MM.1S (cell line): ENCODE measurements around the gene ZMIZ1.

Source experiments
- DNase-seq: peaks from one replicate; pipeline ENCODE4 v3.0.0-alpha.2; 2015
- H2AFZ ChIP-seq: fragments of 300-600 bp; sonication (generic); 2 replicates; pipeline ENCODE4 v1.6.0; 2016; ENCODE audit warnings: antibody characterized with exemption, low read length
- H3F3A ChIP-seq: fragments of 300-600 bp; sonication (generic); 2 replicates; pipeline ENCODE4 v1.6.1; 2016; ENCODE audit warnings: mild to moderate bottlenecking, antibody characterized with exemption, low read length, moderate library complexity, mixed read lengths; ENCODE audit not compliant: insufficient read depth
- H3K27ac ChIP-seq: fragments of 300-600 bp; sonication (generic); 2 replicates; pipeline ENCODE4 v1.5.1; 2016; ENCODE audit warnings: mild to moderate bottlenecking, low read length
- H3K27me3 ChIP-seq: fragments of 300-600 bp; sonication (generic); replicated peaks from 2 replicates; pipeline ENCODE4 v1.6.0; 2016; ENCODE audit warnings: low read length; ENCODE audit not compliant: insufficient read depth
- H3K36me3 ChIP-seq: fragments of 300-600 bp; sonication (generic); replicated peaks from 2 replicates; pipeline ENCODE4 v1.6.1; 2016; ENCODE audit warnings: mild to moderate bottlenecking, low read length, mixed read lengths; ENCODE audit not compliant: insufficient read depth
- H3K4me1 ChIP-seq: fragments of 300-600 bp; sonication (generic); 2 replicates; pipeline ENCODE4 v1.6.1; 2016; ENCODE audit warnings: low read length, mixed read lengths
- H3K4me2 ChIP-seq: fragments of 300-600 bp; sonication (generic); 2 replicates; pipeline ENCODE4 v1.6.0; 2016; ENCODE audit warnings: low read depth, low read length
- H3K4me3 ChIP-seq: fragments of 300-600 bp; sonication (generic); 2 replicates; pipeline ENCODE4 v1.5.1; 2016; ENCODE audit warnings: low read length, mixed read lengths
- H3K79me2 ChIP-seq: fragments of 300-600 bp; sonication (generic); 2 replicates; pipeline ENCODE4 v1.6.1; 2016; ENCODE audit warnings: mixed run types, low read length, mixed read lengths
- H3K9ac ChIP-seq: fragments of 300-600 bp; sonication (generic); 2 replicates; pipeline ENCODE4 v1.6.1; 2016; ENCODE audit warnings: low read length, mixed read lengths
- H3K9me2 ChIP-seq: fragments of 300-600 bp; sonication (generic); replicated peaks from 2 replicates; pipeline ENCODE4 v1.6.1; 2016; ENCODE audit warnings: mild to moderate bottlenecking, low read length, mixed read lengths; ENCODE audit not compliant: insufficient read depth
- H3K9me3 ChIP-seq: fragments of 300-600 bp; sonication (generic); replicated peaks from 2 replicates; pipeline ENCODE4 v1.6.1; 2016; ENCODE audit warnings: mild to moderate bottlenecking, low read length, mixed read lengths; ENCODE audit not compliant: insufficient read depth
- H4K20me1 ChIP-seq: fragments of 300-600 bp; sonication (generic); 2 replicates; pipeline ENCODE4 v1.6.1; 2016; ENCODE audit warnings: mild to moderate bottlenecking, low read length, moderate library complexity, mixed read lengths; ENCODE audit not compliant: insufficient read depth
- CTCF ChIP-seq: fragments of 300-600 bp; sonication (generic); IDR thresholded peaks from 2 replicates; pipeline ENCODE4 v1.5.1; 2016; ENCODE audit warnings: antibody characterized with exemption, low read length, mixed read lengths
- EZH2 ChIP-seq: fragments of 300-600 bp; sonication (generic); optimal IDR thresholded peaks from 2 replicates; pipeline ENCODE3; 2017; ENCODE audit warnings: low read depth, mild to moderate bottlenecking, antibody characterized with exemption, low read length, mixed read lengths
- EZH2phosphoT487 ChIP-seq: fragments of 300-600 bp; sonication (generic); IDR thresholded peaks from 2 replicates; pipeline ENCODE4 v1.6.1; 2018; ENCODE audit warnings: antibody characterized with exemption, low read length

Gene ZMIZ1

GRCh38 chr10:79136236-79137005 lies 67.7 kb downstream of the ZMIZ1 start:
- Histone ChIP-seq H3K27me3 (no peaks in the 10 kb centered on the region), H3K4me1 (peaks cover 22% of the 10 kb centered on the region), H3K36me3 (no peaks in the 10 kb centered on the region), H3K9me2 (no peaks in the 10 kb centered on the region), H4K20me1 (no peaks in the 10 kb centered on the region), H3K4me3 (no peak overlapping the region), H3F3A (no peaks in the 10 kb centered on the region), H2AFZ (no peak overlapping the region), H3K9ac (no peak overlapping the region), H3K4me2 (no peak overlapping the region; the same call in 1 of the 2 replicates), H3K79me2 (0 out of 2 replicates have a peak, but pooled peaks cover 4% of the 10 kb centered on the region), H3K9me3 (no peaks in the 10 kb centered on the region), H3K27ac (no peak overlapping the region)
- no peak for TF ChIP-seq EZH2
- TF ChIP-seq CTCF, result no peak
- no peak for TF ChIP-seq EZH2phosphoT487
- no peak for DNase-seq

- Histone ChIP-seq H3F3A (no peaks in the 10 kb centered on the region), H3K79me2 (0 out of 2 replicates have a peak, but pooled peaks cover 4% of the 10 kb centered on the region), H3K9me2 (no peaks in the 10 kb centered on the region), H3K4me2 (peak overlapping the region; percentile 79), H3K36me3 (no peaks in the 10 kb centered on the region), H3K4me3 (peak overlapping the region; percentile 53), H3K9ac (peak overlapping the region; percentile 62; the same call in 1 of the 2 replicates), H3K27me3 (no peaks in the 10 kb centered on the region), H3K27ac (peak overlapping the region; percentile 63; the same call in 1 of the 2 replicates), H3K4me1 (peaks cover 22% of the 10 kb centered on the region), H2AFZ (peak overlapping the region; percentile 84), H3K9me3 (no peaks in the 10 kb centered on the region), H4K20me1 (no peaks in the 10 kb centered on the region)
- no peak for DNase-seq
- TF ChIP-seq CTCF (no peak), EZH2 (no peak), EZH2phosphoT487 (no peak)
Observed at GRCh38 chr10:79137300-79137756, 68.6 kb downstream of the ZMIZ1 start.

DNA sequence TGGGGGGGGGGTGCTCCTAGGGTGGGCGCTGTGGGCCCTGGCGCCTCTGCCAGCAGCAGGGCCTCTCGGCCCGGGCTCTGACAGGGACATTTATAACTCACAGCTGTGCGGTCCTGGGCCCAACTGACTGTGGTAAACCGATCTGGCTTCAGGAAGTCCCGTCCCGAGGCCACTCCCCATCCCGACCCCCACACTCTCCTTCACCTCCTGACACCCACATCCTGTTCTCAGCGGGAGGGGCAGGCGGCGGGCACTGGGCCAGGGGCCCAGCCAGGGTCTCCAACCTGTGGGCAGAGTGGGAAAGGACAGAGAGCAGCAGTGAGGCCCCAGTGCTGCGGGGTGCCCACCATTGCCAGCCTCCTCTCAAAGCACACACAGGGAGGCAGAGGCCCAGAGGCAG lies 69.1 kb downstream of the ZMIZ1 start:
- Histone ChIP-seq H3K36me3 (no peaks in the 10 kb centered on the region), H3K79me2 (0 out of 2 replicates have a peak, but pooled peaks cover 4% of the 10 kb centered on the region), H3K9me3 (no peaks in the 10 kb centered on the region), H3K9me2 (no peaks in the 10 kb centered on the region), H2AFZ (peak overlapping the region; percentile 84), H3F3A (no peaks in the 10 kb centered on the region), H3K9ac (peak overlapping the region; percentile 62), H3K27me3 (no peaks in the 10 kb centered on the region), H3K4me1 (peaks cover 22% of the 10 kb centered on the region), H3K4me2 (peak overlapping the region; percentile 79), H3K27ac (peak overlapping the region; percentile 63; the same call in 1 of the 2 replicates), H3K4me3 (peak overlapping the region; percentile 53), H4K20me1 (no peaks in the 10 kb centered on the region)
- peak; percentile 73 for DNase-seq
- TF ChIP-seq EZH2, result no peak
